Raji (cell line): ENCODE data around the gene SLC2A8.
A peak's percentile ranks its signal among the peaks of the same experiment; 100 is the strongest.

Experiments
- POLR2A ChIP-seq: IDR thresholded peaks from 2 replicates; pipeline ENCODE4 v1.6.1; 2011; ENCODE audit warnings: low read depth, low read length, control low read depth; ENCODE audit not compliant: insufficient read depth

Gene SLC2A8

GRCh38 chr9:127450830-127451607, 54.0 kb downstream of the SLC2A8 start, which contains the start of the genes LRSAM1 and RPL12:
Gene LRSAM1, plus strand, starts transcription at chr9:127451510. Its CDS starts 3,018 bp downstream, at chr9:127454528.
Gene RPL12, minus strand, starts transcription at chr9:127451406. Its CDS starts 89 bp downstream, at chr9:127451317.
- TF ChIP-seq POLR2A, result peak; percentile 99

GRCh38 chr9:127451608-127451857, 54.6 kb downstream of the SLC2A8 start:
- TF ChIP-seq POLR2A, result no peak

- TF ChIP-seq POLR2A, result peak; percentile 46; the same call in 1 of the 2 replicates
Measured at GRCh38 chr9:127451858-127452656, 55.1 kb downstream of the SLC2A8 start.

GRCh38 chr9:127452691-127453090, 55.7 kb downstream of the SLC2A8 start:
- no peak for TF ChIP-seq POLR2A

GRCh38 chr9:127455324-127455992, 58.5 kb downstream of the SLC2A8 start:
- no peak for TF ChIP-seq POLR2A

GRCh38 chr9:127457191-127457878, 60.4 kb downstream of the SLC2A8 start:
- TF ChIP-seq POLR2A, result no peak
